Dermis lymphatic vessel endothelial cell (primary cell): ENCODE results near the gene INSL3. TPM values are rescaled to one million over a fixed set of nuclear protein-coding genes. Genes with fewer than 3 reads are reported as not detected.

Experiments used
- total RNA-seq: library from RNA; depleted of rRNA; stranded (reverse); fragments of >200 nt; gene quantifications from 2 replicates; pipeline ENCODE4 v1.2.1, GENCODE V29; 2014

INSL3 gene, protein sequence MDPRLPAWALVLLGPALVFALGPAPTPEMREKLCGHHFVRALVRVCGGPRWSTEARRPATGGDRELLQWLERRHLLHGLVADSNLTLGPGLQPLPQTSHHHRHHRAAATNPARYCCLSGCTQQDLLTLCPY
- total RNA-seq, result not detected in 2 replicates

DNA sequence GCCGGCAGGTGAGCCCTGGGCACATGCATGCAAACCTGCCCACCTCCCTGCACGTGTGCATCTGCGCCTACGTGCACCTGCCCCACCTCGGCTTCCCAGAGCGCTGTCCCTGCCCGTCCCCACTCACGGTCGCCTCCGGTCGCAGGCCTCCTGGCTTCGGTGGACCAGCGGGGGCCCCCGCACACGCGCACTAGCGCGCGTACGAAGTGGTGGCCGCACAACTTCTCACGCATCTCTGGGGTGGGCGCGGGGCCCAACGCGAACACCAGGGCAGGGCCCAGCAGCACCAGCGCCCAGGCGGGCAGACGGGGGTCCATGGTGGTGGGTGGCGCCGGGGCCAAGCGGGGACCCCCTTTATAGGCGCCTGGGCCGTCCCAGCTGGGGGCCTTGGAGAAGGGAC is at the start of gene INSL3:
TSS of gene INSL3 (minus strand) at position 330 of the 400 bp plus-strand sequence. CDS start at position 317, 13 bp downstream.

DNA sequence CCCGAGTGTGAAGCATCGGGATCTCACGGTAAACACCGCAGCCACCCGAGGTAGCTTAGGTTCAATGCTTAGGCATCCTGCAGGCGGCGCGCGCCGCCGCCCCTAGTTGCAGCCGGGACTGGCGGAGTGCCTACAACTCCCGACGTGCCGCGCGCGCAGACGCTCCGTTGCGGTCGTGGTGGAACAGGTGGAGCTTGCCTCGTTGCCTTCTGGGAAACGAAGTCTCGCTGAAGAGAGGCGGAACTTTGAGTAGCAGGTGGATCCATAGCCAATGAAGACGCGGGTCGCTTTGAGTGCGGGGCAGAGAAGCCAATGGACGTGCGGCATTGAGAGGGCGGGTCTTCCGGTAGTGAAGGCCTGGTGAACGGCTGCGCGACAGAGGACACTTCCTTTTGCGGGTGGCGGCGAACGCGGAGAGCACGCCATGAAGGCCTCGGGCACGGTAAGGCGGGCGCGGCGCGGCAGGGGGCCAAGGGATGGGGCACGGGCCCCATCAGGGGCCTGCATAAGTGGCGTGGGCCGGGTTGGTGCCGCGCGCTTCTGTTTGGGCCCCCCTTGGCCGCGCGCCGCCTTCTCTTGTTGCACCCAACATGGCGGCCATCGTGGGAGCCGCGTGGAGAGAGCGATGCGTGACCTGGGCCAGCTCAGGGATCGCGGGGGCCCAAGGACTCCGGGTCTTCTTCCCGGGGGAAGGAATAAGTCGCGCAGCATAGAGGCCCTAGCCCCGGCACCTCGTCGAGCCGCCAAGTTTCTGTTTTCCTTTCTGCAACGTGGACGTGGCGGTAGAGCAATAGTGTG is 38.4 kb upstream of the INSL3 start, which contains the start of gene RPL18A:
TSS of gene RPL18A (plus strand) at position 378 of the 798 bp plus-strand sequence. CDS start at position 425, 47 bp downstream.

DNA sequence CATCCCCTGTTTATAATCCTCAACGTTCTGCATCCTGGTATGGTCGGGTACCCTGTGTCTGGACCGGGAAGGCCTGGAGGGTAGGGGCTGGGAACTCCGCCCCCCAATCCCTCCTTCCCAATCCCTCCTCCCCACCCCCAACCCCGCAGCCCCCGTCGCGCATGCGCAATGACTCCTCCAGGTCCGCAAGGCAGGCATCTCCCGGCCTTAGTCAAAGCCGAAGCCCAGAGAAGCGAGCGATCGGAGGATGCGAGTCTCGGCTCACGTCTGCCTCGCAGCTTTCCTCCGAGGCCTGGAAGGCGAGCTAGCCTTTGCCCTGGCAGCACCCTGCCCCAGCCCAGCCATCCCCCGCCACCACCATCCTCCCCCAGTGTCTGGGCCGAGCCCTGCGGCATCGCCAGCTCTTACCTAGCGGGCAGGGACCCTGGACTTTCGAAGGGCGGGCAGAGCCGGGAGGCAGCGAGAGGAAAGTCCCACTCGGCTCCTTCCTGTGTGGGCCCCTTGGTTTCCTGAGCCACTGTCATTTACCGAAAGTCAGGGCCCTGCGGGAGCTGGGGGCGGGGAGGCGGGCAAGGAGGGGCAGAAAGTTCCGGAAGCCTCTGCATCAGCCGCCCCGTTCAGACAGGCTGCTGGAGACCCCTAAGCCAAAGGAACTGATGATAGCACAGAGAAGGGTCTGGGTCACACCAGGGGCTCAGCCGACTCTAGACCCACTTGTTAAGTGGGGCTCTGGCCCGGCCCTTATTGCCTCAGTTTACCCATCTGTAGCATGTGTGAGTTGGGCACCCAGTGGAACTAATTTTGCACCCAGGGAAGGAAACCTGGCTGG is 26.4 kb upstream of the INSL3 start, which contains the start of gene JAK3:
TSS of gene JAK3 (minus strand) at position 445 of the 829 bp plus-strand sequence. CDS start 3,565 bp downstream, outside the sequence.

DNA sequence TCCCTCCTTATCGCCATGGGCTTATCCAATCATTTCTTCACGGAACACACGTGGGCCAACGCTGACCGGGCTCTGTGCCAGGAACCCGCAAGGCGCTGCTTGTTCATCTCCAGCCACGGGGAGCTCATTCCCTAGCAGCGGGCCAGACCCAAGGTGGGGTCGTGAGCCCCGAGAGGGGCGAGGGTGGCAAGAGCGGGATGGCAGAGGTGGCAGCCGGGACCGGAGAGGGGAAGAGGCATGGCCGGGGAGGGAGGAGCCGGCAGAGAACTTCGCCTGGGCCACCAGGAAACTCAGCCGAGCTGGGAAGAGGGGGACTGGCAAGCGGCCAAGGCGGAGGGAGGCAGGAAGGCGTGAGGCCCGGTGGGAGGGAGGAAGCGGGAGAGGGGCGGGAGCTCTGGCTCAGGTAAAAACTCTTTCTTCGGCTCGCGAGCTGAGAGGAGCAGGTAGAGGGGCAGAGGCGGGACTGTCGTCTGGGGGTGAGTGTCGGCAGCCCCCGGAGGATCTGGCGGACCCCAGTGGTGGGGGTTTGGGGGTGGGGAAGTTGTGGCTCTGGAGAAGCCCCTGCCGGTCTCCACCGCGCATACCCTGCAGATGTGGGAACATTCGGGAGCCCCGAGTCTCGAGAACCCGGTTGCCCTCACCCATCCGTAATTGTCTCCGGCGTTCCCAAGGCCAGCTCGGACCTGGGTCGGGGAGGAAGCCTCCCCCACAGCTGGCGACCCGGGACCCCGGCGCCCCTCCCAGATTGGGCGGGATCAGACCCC is 26.4 kb downstream of the INSL3 start, which contains the start of gene B3GNT3:
TSS of gene B3GNT3 (plus strand) at position 408 of the 764 bp plus-strand sequence. CDS start 12,670 bp downstream, outside the sequence.

Other genes with a start within 250 kb of the INSL3 start
- gene UNC13A, start 133.2 kb downstream of the INSL3 start, total RNA-seq, result under 0.01 and 0.11 TPM in 2 replicates
- gene MAP1S, start 102.0 kb downstream of the INSL3 start, total RNA-seq, result 24.2 and 35.8 TPM in 2 replicates
- gene FCHO1, start 70.0 kb downstream of the INSL3 start, total RNA-seq, result 0.22 and 0.43 TPM in 2 replicates
- gene B3GNT3, start 26.4 kb downstream of the INSL3 start, total RNA-seq, result 0.09 TPM in 1 of 2 replicates, not detected in the other
- gene JAK3, start 26.5 kb upstream of the INSL3 start, total RNA-seq, result 0.76 and 0.95 TPM in 2 replicates
- gene RPL18A, start 38.4 kb upstream of the INSL3 start, total RNA-seq, result 1,480 and 1,575 TPM in 2 replicates
- not detected in 2 replicates for gene SLC5A5, start 50.4 kb upstream of the INSL3 start, total RNA-seq
- 20.7 and 31.9 TPM in 2 replicates for gene CCDC124, start 111.5 kb upstream of the INSL3 start, total RNA-seq
- gene KCNN1, start 145.6 kb upstream of the INSL3 start, total RNA-seq, result 0.60 TPM in 1 of 2 replicates, not detected in the other
- 98.5 and 111 TPM in 2 replicates for gene ARRDC2, start 186.7 kb upstream of the INSL3 start, total RNA-seq